Right lobe of liver (tissue), 4 donors: ENCODE results near the gene ESYT2.

Source experiments
- POLR2A ChIP-seq: fragments of 450-650 bp; IDR thresholded peaks from one replicate; pipeline ENCODE4 v1.6.1; 2017; ENCODE audit warnings: antibody characterized with exemption, mild to moderate bottlenecking
- TF ChIP-seq, protein P1 (sequence below), 4 donors: fragments of 200-600 bp in 3 of 4; fragments of 450-650 bp in 1 of 4; IDR thresholded peaks; one replicate each; pipeline versions ENCODE4 v1.5.1 to v1.8.0; 2016 to 2022; ENCODE audit warnings: antibody characterized with exemption in 4 of 4, mild to moderate bottlenecking in 2 of 4
- donor health status: DM: no; HTN: no; CAD: no.
- donor health status: DM: no; HTN: no; CAD: no.
- donor health status: DM: no; HTN: yes; CAD: no.

DNA sequence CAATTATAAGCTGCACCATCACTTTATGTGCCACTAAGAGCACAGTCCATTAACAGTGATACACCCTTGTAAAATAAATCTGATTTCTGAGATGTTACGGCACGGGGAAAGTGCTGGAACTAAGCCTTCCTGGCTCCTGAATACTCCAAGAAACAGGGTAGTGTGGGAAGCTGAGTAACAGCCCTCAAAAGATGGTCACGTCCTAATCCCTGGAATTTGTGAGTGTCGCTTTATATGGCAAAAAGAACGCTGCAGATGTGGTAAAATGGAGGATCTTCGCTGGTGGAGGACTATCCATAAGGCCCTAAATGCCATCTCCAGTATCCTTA is 13.5 kb downstream of the ESYT2 start:
- TF ChIP-seq POLR2A, result no peak
- TF ChIP-seq, protein P1, sequence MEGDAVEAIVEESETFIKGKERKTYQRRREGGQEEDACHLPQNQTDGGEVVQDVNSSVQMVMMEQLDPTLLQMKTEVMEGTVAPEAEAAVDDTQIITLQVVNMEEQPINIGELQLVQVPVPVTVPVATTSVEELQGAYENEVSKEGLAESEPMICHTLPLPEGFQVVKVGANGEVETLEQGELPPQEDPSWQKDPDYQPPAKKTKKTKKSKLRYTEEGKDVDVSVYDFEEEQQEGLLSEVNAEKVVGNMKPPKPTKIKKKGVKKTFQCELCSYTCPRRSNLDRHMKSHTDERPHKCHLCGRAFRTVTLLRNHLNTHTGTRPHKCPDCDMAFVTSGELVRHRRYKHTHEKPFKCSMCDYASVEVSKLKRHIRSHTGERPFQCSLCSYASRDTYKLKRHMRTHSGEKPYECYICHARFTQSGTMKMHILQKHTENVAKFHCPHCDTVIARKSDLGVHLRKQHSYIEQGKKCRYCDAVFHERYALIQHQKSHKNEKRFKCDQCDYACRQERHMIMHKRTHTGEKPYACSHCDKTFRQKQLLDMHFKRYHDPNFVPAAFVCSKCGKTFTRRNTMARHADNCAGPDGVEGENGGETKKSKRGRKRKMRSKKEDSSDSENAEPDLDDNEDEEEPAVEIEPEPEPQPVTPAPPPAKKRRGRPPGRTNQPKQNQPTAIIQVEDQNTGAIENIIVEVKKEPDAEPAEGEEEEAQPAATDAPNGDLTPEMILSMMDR (IDR thresholded peaks at IDR 0.05), result no peak
